Thyroid gland (tissue), 4 donors: ENCODE measurements around the gene CSF2.

Experiments used
- CTCF ChIP-seq, 6 experiments: fragments of 200-600 bp in 3 of 6; fragments of 450-650 bp in 3 of 6; sonication (generic) in 3 of 6; IDR thresholded peaks; one replicate each; pipeline ENCODE4 v1.5.1; 2016 to 2019; ENCODE audit warnings: antibody characterized with exemption in 6 of 6, mild to moderate bottlenecking in 2 of 6, inconsistent platforms in 1 of 6, moderate library complexity in 1 of 6
- POLR2A ChIP-seq, 2 donors: fragments of 450-650 bp; IDR thresholded peaks; one replicate each; pipeline ENCODE4 v1.6.1; 2017; ENCODE audit warnings: antibody characterized with exemption in 2 of 2, mild to moderate bottlenecking in 2 of 2, moderate library complexity in 1 of 2

GRCh38 chr5:132079081-132079480 lies 5.5 kb downstream of the CSF2 start:
- TF ChIP-seq CTCF (IDR thresholded peaks at IDR 0.05) (no peak), POLR2A (IDR thresholded peaks at IDR 0.05) (no peak)
